ENCODE results near the gene FGF21.

DNA sequence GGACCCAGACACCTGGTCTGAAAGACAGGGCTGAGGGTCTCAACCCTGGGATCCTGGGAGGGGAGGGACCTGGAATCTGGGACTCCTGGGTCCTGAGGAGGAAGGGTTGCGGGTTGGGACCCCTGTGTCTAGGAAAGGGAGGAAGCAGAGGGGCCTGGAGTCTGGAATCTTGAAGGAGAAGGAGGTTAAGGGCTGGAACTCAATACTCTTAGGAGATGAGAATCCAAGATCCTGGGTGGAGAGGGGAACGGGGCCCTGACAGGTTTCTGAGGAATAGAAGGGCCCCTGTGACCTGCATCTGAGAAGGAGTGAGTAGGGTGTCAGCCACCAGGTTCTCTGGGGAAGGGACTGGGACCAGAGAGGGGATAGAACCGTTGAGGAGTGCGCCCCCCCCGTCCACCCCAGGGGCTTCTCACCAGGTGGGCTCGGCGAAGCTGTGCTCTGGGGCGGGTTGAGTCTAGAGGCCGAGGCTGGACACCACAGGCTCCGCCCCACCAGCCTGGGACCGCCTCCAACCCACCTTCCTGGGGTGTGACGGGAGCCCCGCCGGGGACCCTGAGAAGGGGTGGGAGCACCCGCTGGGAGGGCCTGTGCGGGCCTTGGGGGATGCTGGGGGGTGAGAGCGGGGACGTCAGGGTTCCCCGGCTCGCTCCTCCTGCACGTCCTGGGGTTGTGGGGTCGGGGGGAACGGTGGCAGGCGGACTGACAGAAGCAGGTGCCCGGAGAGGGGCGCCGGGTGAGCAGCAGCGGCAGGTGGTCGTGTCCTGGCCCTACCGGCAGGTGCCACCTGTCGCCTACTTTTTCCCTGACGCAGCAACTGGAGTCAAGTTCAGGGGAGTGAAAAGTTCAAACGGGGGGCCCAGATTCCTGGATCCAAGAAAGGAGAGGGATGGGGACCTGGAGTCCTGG is 35.8 kb upstream of the FGF21 start, which contains the start of gene MAMSTR:
- TF ChIP-seq, protein P1, sequence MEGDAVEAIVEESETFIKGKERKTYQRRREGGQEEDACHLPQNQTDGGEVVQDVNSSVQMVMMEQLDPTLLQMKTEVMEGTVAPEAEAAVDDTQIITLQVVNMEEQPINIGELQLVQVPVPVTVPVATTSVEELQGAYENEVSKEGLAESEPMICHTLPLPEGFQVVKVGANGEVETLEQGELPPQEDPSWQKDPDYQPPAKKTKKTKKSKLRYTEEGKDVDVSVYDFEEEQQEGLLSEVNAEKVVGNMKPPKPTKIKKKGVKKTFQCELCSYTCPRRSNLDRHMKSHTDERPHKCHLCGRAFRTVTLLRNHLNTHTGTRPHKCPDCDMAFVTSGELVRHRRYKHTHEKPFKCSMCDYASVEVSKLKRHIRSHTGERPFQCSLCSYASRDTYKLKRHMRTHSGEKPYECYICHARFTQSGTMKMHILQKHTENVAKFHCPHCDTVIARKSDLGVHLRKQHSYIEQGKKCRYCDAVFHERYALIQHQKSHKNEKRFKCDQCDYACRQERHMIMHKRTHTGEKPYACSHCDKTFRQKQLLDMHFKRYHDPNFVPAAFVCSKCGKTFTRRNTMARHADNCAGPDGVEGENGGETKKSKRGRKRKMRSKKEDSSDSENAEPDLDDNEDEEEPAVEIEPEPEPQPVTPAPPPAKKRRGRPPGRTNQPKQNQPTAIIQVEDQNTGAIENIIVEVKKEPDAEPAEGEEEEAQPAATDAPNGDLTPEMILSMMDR (IDR thresholded peaks at IDR 0.05): no peak
- TF ChIP-seq POLR2A (IDR thresholded peaks at IDR 0.05): no peak

All from esophagus squamous epithelium (tissue), 4 donors.